Prostate gland (tissue), 2 donors: ENCODE measurements around the gene COL4A1. TPM values are rescaled to one million over a fixed set of nuclear protein-coding genes. Genes with fewer than 3 reads are reported as not detected.
A peak's percentile ranks its signal among the peaks of the same experiment; 100 is the strongest.
"Not testable (repeated sequence)": the region's sequence is repeated elsewhere in the genome, so short reads cannot be mapped to it uniquely, and the experiment has no call there.

Experiments used
- DNase-seq: peaks from one replicate; pipeline ENCODE4 v3.0.0-alpha.2; 2019; ENCODE audit warnings: low spot score
- H3K27ac ChIP-seq, 2 donors: fragments of 200-600 bp; sonication (generic); 2 replicates each; pipeline ENCODE4 v1.5.1; 2017 to 2019
- H3K27me3 ChIP-seq: fragments of 200-600 bp; sonication (generic); replicated peaks from 2 replicates; pipeline ENCODE4 v1.5.1; 2019; ENCODE audit not compliant: insufficient read depth
- H3K36me3 ChIP-seq, 2 donors: fragments of 200-600 bp; sonication (generic); 1 replicate in 1 of 2; 2 replicates in 1 of 2; pipeline versions ENCODE4 v1.5.1 to v1.8.1; 2017 to 2019
- H3K4me1 ChIP-seq: fragments of 200-600 bp; sonication (generic); replicated peaks from 2 replicates; pipeline ENCODE4 v1.5.1; 2019
- H3K4me3 ChIP-seq, 2 donors: fragments of 200-600 bp; sonication (generic); 2 replicates each; pipeline ENCODE4 v1.5.1; 2017 to 2019
- H3K9me3 ChIP-seq: fragments of 200-600 bp; sonication (generic); 2 replicates; pipeline ENCODE4 v1.5.1; 2017
- POLR2A ChIP-seq: fragments of 450-650 bp; IDR thresholded peaks from one replicate; pipeline ENCODE4 v1.6.1; 2016; ENCODE audit warnings: antibody characterized with exemption, mild to moderate bottlenecking
- POLR2AphosphoS5 ChIP-seq: sonication (generic); formaldehyde crosslinking; IDR thresholded peaks from one replicate; pipeline ENCODE4 v1.6.1; 2017; ENCODE audit warnings: antibody characterized with exemption
- WGBS: methylation state at CpG from one replicate; pipeline ENCODE4 v1.1.5; 2018; 5-methylcytosine and 5-hydroxymethylcytosine counted together
- intact Hi-C: fragments of 100-400 bp; cut with DNase I; formaldehyde crosslinking; loops from one replicate; pipeline ENCODE4 v1.14.2; 2022
- total RNA-seq, 2 donors: library from RNA; depleted of rRNA; stranded (reverse); fragments of >200 nt; gene quantifications; one replicate each; pipeline ENCODE4 v1.1.0, GENCODE V29; 2016
- TF ChIP-seq, protein P1 (sequence below), 4 experiments: fragments of 200-600 bp in 2 of 4; fragments of 450-650 bp in 2 of 4; sonication (generic) in 2 of 4; IDR thresholded peaks; 1 replicate in 3 of 4; 2 replicates in 1 of 4; pipeline ENCODE4 v1.5.1; 2016 to 2019; ENCODE audit warnings: antibody characterized with exemption in 4 of 4, mild to moderate bottlenecking in 2 of 4, moderate library complexity in 2 of 4

COL4A1 gene
- total RNA-seq, 2 donors from 2014 or later, result 37.3 to 132 TPM

DNA sequence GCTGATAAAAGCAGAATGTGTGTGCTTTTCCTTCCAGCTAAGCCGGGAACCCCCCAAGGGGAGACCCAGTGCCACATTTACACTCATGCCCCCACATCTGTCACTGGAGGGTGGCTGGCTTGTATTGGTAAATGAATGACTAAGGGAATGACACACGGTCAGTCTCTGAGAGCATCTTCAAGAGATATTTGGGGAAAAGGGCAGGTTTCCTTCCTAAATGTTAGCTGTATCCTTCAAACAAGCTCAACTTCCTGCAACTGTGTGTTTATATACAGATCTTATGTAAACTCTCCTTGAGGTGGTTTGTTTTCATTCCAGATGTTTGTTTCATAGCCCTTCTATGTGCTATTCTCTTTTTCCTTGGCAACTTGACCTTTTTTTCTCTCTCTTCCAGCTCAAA, 192.6 kb downstream of the COL4A1 start:
- no peaks in the 10 kb centered on the region for H3K36me3 ChIP-seq
- H3K27ac ChIP-seq, result no peak overlapping the region
- DNase-seq, result no peak
- H3K4me3 ChIP-seq, result no peak overlapping the region
- H3K27me3 ChIP-seq, result no peaks in the 10 kb centered on the region
- H3K9me3 ChIP-seq, result no peaks in the 10 kb centered on the region
- H3K4me1 ChIP-seq, result no peaks in the 10 kb centered on the region
- TF ChIP-seq POLR2A (no peak), POLR2AphosphoS5 (no peak)
- TF ChIP-seq, protein P1, sequence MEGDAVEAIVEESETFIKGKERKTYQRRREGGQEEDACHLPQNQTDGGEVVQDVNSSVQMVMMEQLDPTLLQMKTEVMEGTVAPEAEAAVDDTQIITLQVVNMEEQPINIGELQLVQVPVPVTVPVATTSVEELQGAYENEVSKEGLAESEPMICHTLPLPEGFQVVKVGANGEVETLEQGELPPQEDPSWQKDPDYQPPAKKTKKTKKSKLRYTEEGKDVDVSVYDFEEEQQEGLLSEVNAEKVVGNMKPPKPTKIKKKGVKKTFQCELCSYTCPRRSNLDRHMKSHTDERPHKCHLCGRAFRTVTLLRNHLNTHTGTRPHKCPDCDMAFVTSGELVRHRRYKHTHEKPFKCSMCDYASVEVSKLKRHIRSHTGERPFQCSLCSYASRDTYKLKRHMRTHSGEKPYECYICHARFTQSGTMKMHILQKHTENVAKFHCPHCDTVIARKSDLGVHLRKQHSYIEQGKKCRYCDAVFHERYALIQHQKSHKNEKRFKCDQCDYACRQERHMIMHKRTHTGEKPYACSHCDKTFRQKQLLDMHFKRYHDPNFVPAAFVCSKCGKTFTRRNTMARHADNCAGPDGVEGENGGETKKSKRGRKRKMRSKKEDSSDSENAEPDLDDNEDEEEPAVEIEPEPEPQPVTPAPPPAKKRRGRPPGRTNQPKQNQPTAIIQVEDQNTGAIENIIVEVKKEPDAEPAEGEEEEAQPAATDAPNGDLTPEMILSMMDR (IDR thresholded peaks at IDR 0.05), result no peak
- WGBS, result 73% methylated on average over 2 of the region's 2 CpGs
- intact Hi-C loops, result no loop called here

DNA sequence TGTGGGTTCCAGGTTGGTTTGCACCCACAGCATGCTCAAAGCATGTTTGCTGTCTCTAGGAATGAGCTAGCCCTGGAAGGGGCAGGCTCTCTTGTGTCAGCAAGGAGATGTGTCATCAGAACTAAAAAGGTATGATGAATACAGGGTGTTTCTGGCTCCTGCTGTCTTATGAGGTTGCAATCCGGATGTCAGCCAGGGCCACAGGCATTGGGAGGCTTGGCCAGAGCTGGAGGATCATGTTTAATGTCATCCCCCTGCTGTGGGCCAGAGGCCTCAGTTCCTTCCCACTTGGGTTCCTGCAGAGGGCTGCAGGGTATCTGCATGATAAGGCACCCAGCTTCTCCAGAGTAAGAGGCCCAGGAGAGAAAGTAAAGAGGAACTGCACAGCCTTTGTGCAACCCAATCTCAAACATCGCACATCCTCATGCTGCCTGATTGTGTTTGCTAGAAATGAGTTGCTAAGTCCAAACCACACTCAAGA, 193.6 kb downstream of the COL4A1 start:
- intact Hi-C loops, result no loop called here
- 89% methylated on average over 2 of the region's 2 CpGs for WGBS

DNA sequence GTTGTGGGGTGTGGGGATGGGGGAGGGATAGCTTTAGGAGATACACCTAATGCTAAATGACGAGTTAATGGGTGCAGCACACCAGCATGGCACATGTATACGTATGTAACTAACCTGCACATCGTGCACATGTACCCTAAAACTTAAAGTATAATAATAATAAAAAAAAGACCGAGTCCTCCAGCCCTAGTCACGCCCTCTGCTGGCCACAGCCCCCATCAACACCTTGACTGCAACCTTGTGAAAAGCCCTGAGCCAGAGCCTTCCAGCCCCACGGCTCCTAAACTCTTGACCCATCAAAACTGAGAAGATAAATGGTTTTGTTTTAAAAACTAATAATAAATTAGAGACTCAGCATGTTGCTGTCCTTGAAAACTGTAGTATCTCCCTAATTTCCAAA, 194.6 kb downstream of the COL4A1 start:
- intact Hi-C loops, H3K4me3 ChIP-seq, H3K36me3 ChIP-seq, H3K9me3 ChIP-seq, H3K27ac ChIP-seq, H3K4me1 ChIP-seq, H3K27me3 ChIP-seq, DNase-seq: not testable (repeated sequence)
- WGBS, result 80% methylated on average over 6 of the region's 6 CpGs

More for the DNA sequence above, 193.6 kb downstream of the COL4A1 start:
- Histone ChIP-seq H3K27ac (no peak overlapping the region), H3K4me1 (no peaks in the 10 kb centered on the region), H3K27me3 (no peaks in the 10 kb centered on the region), H3K9me3 (no peaks in the 10 kb centered on the region), H3K4me3 (no peak overlapping the region), H3K36me3 (no peaks in the 10 kb centered on the region)
- DNase-seq, result no peak
- TF ChIP-seq POLR2AphosphoS5, result no peak
- TF ChIP-seq POLR2A, result no peak
- TF ChIP-seq, protein P1 (IDR thresholded peaks at IDR 0.05), result no peak

DNA sequence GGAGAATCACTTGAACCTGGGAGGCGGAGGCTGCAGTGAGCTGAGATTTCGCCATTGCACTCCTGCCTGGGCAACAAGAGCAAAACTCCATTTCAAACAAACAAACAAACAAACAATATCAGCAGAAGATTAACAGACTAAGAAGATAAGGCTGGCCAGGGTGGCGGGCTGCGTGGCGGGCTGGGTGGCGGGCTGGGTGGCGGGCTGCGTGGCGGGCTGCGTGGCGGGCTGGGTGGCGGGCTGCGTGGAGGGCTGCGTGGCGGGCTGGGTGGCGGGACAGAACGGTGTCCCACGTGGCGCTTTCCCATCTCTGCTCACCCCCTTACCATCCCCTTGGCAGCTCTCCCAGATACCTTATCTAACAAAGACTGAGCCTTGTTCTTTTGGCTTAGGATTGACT, 196.2 kb downstream of the COL4A1 start:
- Histone ChIP-seq H3K4me1 (no peaks in the 10 kb centered on the region), H3K27ac (no peak overlapping the region), H3K4me3 (no peak overlapping the region), H3K9me3 (no peaks in the 10 kb centered on the region), H3K36me3 (no peaks in the 10 kb centered on the region), H3K27me3 (no peaks in the 10 kb centered on the region)
- no peak for DNase-seq
- TF ChIP-seq POLR2A, result no peak
- no peak for TF ChIP-seq POLR2AphosphoS5
- TF ChIP-seq, protein P1 (IDR thresholded peaks at IDR 0.05), result no peak
- intact Hi-C loops, result no loop called here
- 96% methylated on average over 19 of the region's 19 CpGs for WGBS

DNA sequence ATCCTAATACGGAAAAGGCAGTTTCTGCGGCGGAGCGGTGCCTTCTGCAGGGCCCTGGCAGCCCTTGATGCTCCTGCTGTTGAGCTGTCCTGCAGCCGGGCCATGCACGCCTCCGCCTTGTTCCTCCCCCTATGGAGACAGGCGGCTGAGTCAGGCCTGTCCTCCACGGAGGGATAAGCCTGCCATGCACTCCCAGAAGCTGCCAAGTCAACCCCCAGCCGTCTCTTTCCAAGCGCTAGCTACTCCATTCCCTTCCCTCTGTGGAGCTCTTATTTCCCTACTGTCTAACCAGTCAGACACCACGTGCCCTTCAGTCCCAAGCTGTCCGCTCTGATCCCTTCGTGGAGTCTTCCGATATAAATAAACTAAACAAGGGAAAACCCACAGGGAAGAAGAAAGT, 197.0 kb downstream of the COL4A1 start:
- WGBS, result 40% methylated on average over 15 of the region's 15 CpGs
- Histone ChIP-seq H3K27me3 (no peaks in the 10 kb centered on the region), H3K4me3 (no peak overlapping the region), H3K27ac (peak overlapping the region; percentile 30 to 51), H3K4me1 (no peaks in the 10 kb centered on the region), H3K36me3 (no peaks in the 10 kb centered on the region), H3K9me3 (no peaks in the 10 kb centered on the region)
- TF ChIP-seq, protein P1 (IDR thresholded peaks at IDR 0.05), result no peak
- TF ChIP-seq POLR2AphosphoS5, result no peak
- no peak for TF ChIP-seq POLR2A
- no peak for DNase-seq
- intact Hi-C loops, result loop anchor here (2.0 to 10.0 kb wide), 5 partner anchors 175 to 1148 kb away; no protein-coding TSS in a partner anchor
